ENCODE results near the gene PTDSS2.

- TF ChIP-seq POLR2AphosphoS5 (IDR thresholded peaks at IDR 0.05) (no peak), EP300 (IDR thresholded peaks at IDR 0.05) (no peak)
These were observed 46.9 kb downstream of the PTDSS2 start for GRCh38 chr11:496834-497564.

Data from suprapubic skin (tissue), 4 donors.